ENCODE measurements around the gene PLCB4. TPM values are rescaled to one million over a fixed set of nuclear protein-coding genes. Genes with fewer than 3 reads are reported as not detected.

Gene PLCB4
- total RNA-seq, 2 experiments from 2014 or later: not detected

GRCh38 chr20:9078826-9079731 lies 10.2 kb downstream of the PLCB4 start:
- H3K36me3 ChIP-seq (ENCODE audit: insufficient read depth, low read length): no peaks in the 10 kb centered on the region
- no peak overlapping the region for H2AFZ ChIP-seq (ENCODE audit: low read length)
- POLR2A ChIA-PET: no interaction called here
- H3K79me2 ChIP-seq (ENCODE audit: insufficient read depth, low read depth, low read length): no peaks in the 10 kb centered on the region
- H3K27ac ChIP-seq (ENCODE audit: low read depth, low read length, poor library complexity, severe bottlenecking): no peak overlapping the region
- BruUV-seq (replicated peaks): no TSS peak
- CTCF ChIA-PET (ENCODE audit: unreplicated experiment): no interaction called here
- no peak overlapping the region for H3K4me2 ChIP-seq (ENCODE audit: low read length)
- no peaks in the 10 kb centered on the region for H3K4me1 ChIP-seq (ENCODE audit: insufficient read depth, low read length, poor library complexity, severe bottlenecking)
- no peak for DNase-seq (ENCODE audit: low spot score)
- TF ChIP-seq, protein P1, sequence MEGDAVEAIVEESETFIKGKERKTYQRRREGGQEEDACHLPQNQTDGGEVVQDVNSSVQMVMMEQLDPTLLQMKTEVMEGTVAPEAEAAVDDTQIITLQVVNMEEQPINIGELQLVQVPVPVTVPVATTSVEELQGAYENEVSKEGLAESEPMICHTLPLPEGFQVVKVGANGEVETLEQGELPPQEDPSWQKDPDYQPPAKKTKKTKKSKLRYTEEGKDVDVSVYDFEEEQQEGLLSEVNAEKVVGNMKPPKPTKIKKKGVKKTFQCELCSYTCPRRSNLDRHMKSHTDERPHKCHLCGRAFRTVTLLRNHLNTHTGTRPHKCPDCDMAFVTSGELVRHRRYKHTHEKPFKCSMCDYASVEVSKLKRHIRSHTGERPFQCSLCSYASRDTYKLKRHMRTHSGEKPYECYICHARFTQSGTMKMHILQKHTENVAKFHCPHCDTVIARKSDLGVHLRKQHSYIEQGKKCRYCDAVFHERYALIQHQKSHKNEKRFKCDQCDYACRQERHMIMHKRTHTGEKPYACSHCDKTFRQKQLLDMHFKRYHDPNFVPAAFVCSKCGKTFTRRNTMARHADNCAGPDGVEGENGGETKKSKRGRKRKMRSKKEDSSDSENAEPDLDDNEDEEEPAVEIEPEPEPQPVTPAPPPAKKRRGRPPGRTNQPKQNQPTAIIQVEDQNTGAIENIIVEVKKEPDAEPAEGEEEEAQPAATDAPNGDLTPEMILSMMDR (conservative IDR thresholded peaks at IDR 0.05; ENCODE audit: low read length): no peak
- TF ChIP-seq EZH2phosphoT487 (IDR thresholded peaks at IDR 0.05; ENCODE audit: borderline replicate concordance, low read depth, low read length): no peak
- no peak overlapping the region for H3K4me3 ChIP-seq (ENCODE audit: low read depth, low read length, poor library complexity, severe bottlenecking)
- intact Hi-C loops (cut with micrococcal nuclease; ENCODE audit: unreplicated experiment): no loop called here
- no peaks in the 10 kb centered on the region for H3K9me3 ChIP-seq (ENCODE audit: low read length)
- H3K9me2 ChIP-seq (ENCODE audit: insufficient read depth, low read length): no peaks in the 10 kb centered on the region
- H4K20me1 ChIP-seq (ENCODE audit: insufficient read depth, low read length): no peaks in the 10 kb centered on the region

DNA sequence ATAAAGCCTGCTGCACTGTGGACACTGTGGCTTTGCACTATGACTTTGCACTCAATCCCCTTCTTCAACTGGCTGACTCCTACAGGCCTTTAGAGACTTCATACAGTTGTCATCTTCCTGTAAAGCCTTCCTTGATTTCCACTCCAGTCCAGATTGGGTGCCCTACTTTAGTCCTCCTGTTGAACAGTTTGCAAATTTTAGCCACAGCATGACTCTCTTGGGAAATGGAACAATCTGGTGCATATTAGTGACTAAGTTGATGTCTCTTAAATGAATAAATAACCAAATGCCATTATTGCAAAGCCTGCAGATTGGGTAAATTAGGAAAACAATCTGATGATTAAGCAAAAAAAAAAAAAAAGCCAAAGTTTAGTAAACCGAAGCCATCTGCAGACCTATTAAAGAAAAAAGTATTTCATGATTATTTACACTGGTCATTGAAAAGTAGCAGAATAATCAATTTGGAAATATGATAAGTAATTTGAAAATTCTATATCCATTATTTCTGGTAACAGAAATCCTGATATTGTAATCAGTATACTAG lies 12.6 kb downstream of the PLCB4 start:
- Histone ChIP-seq H3K9me2 (ENCODE audit: insufficient read depth, low read length) (no peaks in the 10 kb centered on the region), H3K4me2 (ENCODE audit: low read length) (no peak overlapping the region), H3K9me3 (ENCODE audit: low read length) (no peaks in the 10 kb centered on the region), H3K4me3 (ENCODE audit: low read depth, low read length, poor library complexity, severe bottlenecking) (no peak overlapping the region), H3K36me3 (ENCODE audit: insufficient read depth, low read length) (no peaks in the 10 kb centered on the region), H4K20me1 (ENCODE audit: insufficient read depth, low read length) (no peaks in the 10 kb centered on the region), H3K4me1 (ENCODE audit: insufficient read depth, low read length, poor library complexity, severe bottlenecking) (no peaks in the 10 kb centered on the region), H3K27ac (ENCODE audit: low read depth, low read length, poor library complexity, severe bottlenecking) (no peak overlapping the region), H2AFZ (ENCODE audit: low read length) (no peak overlapping the region), H3K79me2 (ENCODE audit: insufficient read depth, low read depth, low read length) (no peaks in the 10 kb centered on the region)
- POLR2A ChIA-PET: no interaction called here
- CTCF ChIA-PET (ENCODE audit: unreplicated experiment): no interaction called here
- BruUV-seq (replicated peaks): no TSS peak
- intact Hi-C loops (cut with micrococcal nuclease; ENCODE audit: unreplicated experiment): no loop called here
- no peak for TF ChIP-seq EZH2phosphoT487 (IDR thresholded peaks at IDR 0.05; ENCODE audit: borderline replicate concordance, low read depth, low read length)
- TF ChIP-seq, protein P1 (conservative IDR thresholded peaks at IDR 0.05; ENCODE audit: low read length): no peak
- no peak for DNase-seq (ENCODE audit: low spot score)

GRCh38 chr20:9082741-9083140 lies 13.9 kb downstream of the PLCB4 start:
- no peak overlapping the region for H2AFZ ChIP-seq (ENCODE audit: low read length)
- TF ChIP-seq EZH2phosphoT487 (IDR thresholded peaks at IDR 0.05; ENCODE audit: borderline replicate concordance, low read depth, low read length): no peak
- TF ChIP-seq, protein P1 (conservative IDR thresholded peaks at IDR 0.05; ENCODE audit: low read length): no peak
- H4K20me1 ChIP-seq (ENCODE audit: insufficient read depth, low read length): no peaks in the 10 kb centered on the region
- ChIA-PET POLR2A (interaction anchor here (1.9 kb wide), 1 partner anchor 41 kb away, joined by 4 read pairs; no protein-coding TSS in a partner anchor), CTCF (ENCODE audit: unreplicated experiment) (no interaction called here)
- H3K36me3 ChIP-seq (ENCODE audit: insufficient read depth, low read length): no peaks in the 10 kb centered on the region
- no peak for DNase-seq (ENCODE audit: low spot score)
- no peak overlapping the region for H3K27ac ChIP-seq (ENCODE audit: low read depth, low read length, poor library complexity, severe bottlenecking)
- H3K4me3 ChIP-seq (ENCODE audit: low read depth, low read length, poor library complexity, severe bottlenecking): no peak overlapping the region
- no peaks in the 10 kb centered on the region for H3K9me2 ChIP-seq (ENCODE audit: insufficient read depth, low read length)
- H3K4me1 ChIP-seq (ENCODE audit: insufficient read depth, low read length, poor library complexity, severe bottlenecking): no peaks in the 10 kb centered on the region
- H3K9me3 ChIP-seq (ENCODE audit: low read length): no peaks in the 10 kb centered on the region
- no TSS peak for BruUV-seq (replicated peaks)
- no peak overlapping the region for H3K4me2 ChIP-seq (ENCODE audit: low read length)
- intact Hi-C loops (cut with micrococcal nuclease; ENCODE audit: unreplicated experiment): no loop called here
- no peaks in the 10 kb centered on the region for H3K79me2 ChIP-seq (ENCODE audit: insufficient read depth, low read depth, low read length)

All from OCI-LY7 (cell line).